Progenitor cell of endocrine pancreas (in vitro differentiated cells): Measurements from ENCODE around the gene ZNF77. TPM values are rescaled to one million over a fixed set of nuclear protein-coding genes. Genes with fewer than 3 reads are reported as not detected.
A peak's percentile ranks its signal among the peaks of the same experiment; 100 is the strongest.

Source experiments
- DNase-seq: peaks from one replicate; pipeline ENCODE4 v3.0.0; 2021; ENCODE audit warnings: low spot score; ENCODE audit not compliant: unreplicated experiment
- H3K27ac Mint-ChIP-seq: 2 replicates; pipeline ENCODE4 v1.8.0; 2021; ENCODE audit warnings: mild to moderate bottlenecking, moderate library complexity, mixed read lengths
- H3K27me3 Mint-ChIP-seq: 2 replicates; pipeline ENCODE4 v1.8.0; 2021; ENCODE audit warnings: mixed read lengths
- H3K36me3 Mint-ChIP-seq: 2 replicates; pipeline ENCODE4 v1.8.0; 2022; ENCODE audit warnings: mixed read lengths; ENCODE audit not compliant: insufficient read depth
- H3K4me1 Mint-ChIP-seq: 2 replicates; pipeline ENCODE4 v1.8.0; 2021; ENCODE audit warnings: low read depth, mixed read lengths
- H3K4me3 Mint-ChIP-seq: 2 replicates; pipeline ENCODE4 v1.8.0; 2021; ENCODE audit warnings: low read depth, mild to moderate bottlenecking, moderate library complexity, mixed read lengths
- H3K9me3 Mint-ChIP-seq: 2 replicates; pipeline ENCODE4 v1.8.0; 2021; ENCODE audit warnings: low read depth, mixed read lengths
- total RNA-seq: library from RNA; stranded (reverse); gene quantifications from 2 replicates; pipeline ENCODE4 v1.2.1, GENCODE V29; 2021
- TF ChIP-seq, protein P1 (sequence below): fragments of 200-600 bp; sonication (generic); IDR thresholded peaks from one replicate; pipeline ENCODE4 v1.5.0; 2021; ENCODE audit warnings: antibody characterized with exemption, mild to moderate bottlenecking; ENCODE audit not compliant: unreplicated experiment

The ZNF77 gene
- total RNA-seq, 1 donor from 2014 or later: 6.3 TPM

DNA sequence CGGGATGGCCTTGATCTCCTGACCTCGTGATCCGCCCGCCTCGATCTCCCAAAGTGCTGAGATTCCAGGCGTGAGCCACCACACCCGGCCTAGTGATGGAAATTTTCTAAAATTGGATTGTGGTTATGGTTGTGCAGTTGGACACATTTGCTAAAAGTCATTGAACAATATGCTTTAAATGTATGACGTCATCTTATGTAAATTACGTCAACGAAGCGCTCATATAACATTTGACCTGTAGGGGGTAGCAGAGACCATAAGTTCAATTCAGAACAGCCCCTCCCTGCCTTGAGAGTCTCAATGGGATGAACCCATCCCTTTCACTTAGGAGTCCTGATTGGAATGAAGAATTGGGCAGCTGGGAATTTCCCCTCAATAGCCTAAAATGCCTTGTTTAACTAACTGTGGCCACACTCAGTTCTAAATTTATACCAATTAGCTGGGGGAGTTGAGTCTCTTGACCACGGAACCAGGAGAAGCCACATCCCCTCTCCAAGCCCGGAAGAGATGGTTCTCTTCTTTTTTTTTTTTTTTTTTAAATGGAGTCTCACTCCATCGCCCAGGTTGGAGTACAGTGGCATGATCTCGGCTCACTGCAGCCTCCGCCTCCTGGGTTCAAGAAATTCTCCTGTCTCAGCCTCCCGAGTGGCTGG lies 17.4 kb upstream of the ZNF77 start:
- Mint-ChIP-seq H3K9me3 (no peaks in the 10 kb centered on the region), H3K27ac (peak overlapping the region; percentile 92), H3K27me3 (no peaks in the 10 kb centered on the region), H3K36me3 (no peaks in the 10 kb centered on the region), H3K4me1 (peaks cover 3% of the 10 kb centered on the region), H3K4me3 (no peak overlapping the region)
- TF ChIP-seq, protein P1, sequence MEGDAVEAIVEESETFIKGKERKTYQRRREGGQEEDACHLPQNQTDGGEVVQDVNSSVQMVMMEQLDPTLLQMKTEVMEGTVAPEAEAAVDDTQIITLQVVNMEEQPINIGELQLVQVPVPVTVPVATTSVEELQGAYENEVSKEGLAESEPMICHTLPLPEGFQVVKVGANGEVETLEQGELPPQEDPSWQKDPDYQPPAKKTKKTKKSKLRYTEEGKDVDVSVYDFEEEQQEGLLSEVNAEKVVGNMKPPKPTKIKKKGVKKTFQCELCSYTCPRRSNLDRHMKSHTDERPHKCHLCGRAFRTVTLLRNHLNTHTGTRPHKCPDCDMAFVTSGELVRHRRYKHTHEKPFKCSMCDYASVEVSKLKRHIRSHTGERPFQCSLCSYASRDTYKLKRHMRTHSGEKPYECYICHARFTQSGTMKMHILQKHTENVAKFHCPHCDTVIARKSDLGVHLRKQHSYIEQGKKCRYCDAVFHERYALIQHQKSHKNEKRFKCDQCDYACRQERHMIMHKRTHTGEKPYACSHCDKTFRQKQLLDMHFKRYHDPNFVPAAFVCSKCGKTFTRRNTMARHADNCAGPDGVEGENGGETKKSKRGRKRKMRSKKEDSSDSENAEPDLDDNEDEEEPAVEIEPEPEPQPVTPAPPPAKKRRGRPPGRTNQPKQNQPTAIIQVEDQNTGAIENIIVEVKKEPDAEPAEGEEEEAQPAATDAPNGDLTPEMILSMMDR: peak; percentile 77
- DNase-seq: peak; percentile 37

DNA sequence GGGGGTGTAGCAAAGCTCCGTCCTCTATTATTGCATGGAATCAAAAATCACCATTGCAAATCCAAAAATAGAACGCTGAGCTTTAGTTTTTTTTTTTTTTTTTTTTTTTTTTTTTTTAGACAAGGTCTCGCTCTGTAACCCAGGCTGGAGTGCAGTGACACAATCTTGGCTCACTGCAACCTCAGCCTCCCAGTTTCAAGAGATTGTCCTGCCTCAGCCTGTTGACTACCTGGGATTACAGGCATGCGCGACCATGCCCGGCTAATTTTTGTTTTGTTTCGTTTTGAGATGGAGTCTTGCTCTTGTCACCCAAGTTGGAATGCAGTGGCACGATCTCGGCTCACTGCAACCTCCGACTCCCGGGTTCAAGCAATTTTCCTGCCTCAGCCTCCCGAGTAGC lies 15.3 kb upstream of the ZNF77 start:
- Mint-ChIP-seq H3K4me1 (peaks cover 3% of the 10 kb centered on the region), H3K27me3 (no peaks in the 10 kb centered on the region), H3K36me3 (no peaks in the 10 kb centered on the region), H3K27ac (peak overlapping the region; percentile 80), H3K9me3 (no peaks in the 10 kb centered on the region), H3K4me3 (no peak overlapping the region)
- TF ChIP-seq, protein P1: no peak
- DNase-seq: no peak

DNA sequence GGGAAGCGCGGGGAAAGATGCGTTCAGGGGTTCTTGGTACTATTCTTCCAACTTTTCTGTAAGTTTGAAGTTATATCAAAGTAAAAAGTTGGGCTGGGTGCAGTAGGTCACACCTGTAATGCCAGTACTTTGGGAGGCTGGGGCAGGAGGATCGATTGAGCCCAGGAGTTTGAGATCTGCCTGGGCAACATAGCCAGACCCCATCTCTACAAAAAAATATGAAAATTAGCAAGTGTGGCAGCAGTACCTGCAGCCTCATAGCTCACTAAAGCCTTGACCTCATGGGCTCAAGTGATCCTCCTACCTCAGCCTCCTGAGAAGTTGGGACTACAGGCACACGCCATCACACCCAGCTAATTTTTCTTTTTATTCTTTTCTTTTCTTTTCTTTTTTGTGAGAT lies 12.4 kb upstream of the ZNF77 start:
- peaks cover 14% of the 10 kb centered on the region for H3K4me1 Mint-ChIP-seq
- H3K9me3 Mint-ChIP-seq: no peaks in the 10 kb centered on the region
- H3K4me3 Mint-ChIP-seq: no peak overlapping the region
- H3K27ac Mint-ChIP-seq: peak overlapping the region; percentile 62
- TF ChIP-seq, protein P1: no peak
- DNase-seq: no peak
- H3K36me3 Mint-ChIP-seq: no peaks in the 10 kb centered on the region
- H3K27me3 Mint-ChIP-seq: no peaks in the 10 kb centered on the region

DNA sequence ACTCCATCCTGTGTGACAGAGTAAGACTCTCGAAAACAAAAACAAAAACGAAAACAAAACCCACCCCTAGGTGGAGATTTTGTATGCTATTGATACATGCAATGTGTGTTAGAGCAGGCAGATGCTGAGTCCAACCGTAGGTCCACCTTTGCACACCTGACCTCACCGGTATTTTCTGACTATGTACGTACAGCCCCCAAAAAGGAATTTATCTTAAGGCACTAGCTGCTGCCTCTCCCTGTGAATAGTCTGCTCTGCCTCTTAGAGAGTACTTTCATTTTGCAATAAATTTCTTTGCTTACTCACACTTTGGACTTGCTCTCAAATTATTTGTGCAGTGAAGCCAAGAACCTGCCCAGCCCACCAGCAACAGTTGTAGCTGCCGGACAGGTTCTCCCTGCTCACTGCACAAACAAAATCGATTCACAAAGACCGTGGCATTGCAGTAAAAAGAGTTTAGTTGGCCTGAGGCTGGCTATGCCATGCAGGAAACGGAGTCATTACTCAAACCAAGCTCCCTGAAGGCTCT lies 8.2 kb upstream of the ZNF77 start:
- TF ChIP-seq, protein P1: peak; percentile 47
- H3K27me3 Mint-ChIP-seq: no peaks in the 10 kb centered on the region
- peak; percentile 45 for DNase-seq
- peaks cover 34% of the 10 kb centered on the region for H3K4me1 Mint-ChIP-seq
- H3K9me3 Mint-ChIP-seq: peaks cover 3% of the 10 kb centered on the region
- peaks cover 4% of the 10 kb centered on the region for H3K36me3 Mint-ChIP-seq
- H3K27ac Mint-ChIP-seq: peak overlapping the region; percentile 99
- H3K4me3 Mint-ChIP-seq: peak overlapping the region; percentile 62

DNA sequence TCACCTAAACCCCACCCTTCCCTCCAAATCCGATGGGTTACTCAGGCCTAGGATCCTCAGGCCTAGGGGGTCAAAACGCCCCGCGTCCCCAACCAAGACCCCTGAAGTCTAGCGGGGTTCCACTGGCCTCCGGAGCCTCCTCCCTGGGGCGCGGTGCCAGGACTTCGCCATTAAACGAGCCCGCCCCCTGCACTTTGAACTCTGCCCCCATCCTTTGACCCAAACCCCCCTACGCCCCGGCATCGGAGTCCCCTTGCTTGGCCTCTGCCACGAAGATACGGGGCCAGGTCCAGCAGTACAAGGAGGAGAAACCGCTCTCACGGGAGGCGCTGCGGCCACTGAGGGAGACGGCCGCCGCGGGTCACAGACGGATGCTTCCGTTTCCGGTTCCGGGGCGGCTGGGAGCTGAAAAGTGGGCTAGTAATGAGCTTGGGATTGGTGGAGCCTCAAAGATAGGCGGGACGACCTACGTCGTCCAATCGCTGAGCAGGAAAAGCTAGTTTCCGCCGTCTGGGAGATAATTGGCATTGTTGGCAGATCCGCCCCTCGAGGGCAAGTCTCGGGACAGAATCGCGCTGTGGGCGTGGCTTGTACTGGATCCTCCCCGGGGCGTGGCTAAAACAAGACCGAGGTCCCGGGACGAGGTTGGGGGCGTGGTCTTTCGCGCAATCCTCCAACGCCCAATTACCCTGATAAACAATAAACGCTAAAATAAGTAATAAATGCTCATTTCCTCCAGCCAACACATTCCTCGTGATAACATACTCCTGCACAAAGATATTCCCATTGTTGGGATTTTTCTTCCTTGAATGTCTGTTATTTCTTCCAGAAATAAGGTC lies 5.7 kb upstream of the ZNF77 start:
- peak overlapping the region; percentile 96 for H3K27ac Mint-ChIP-seq
- TF ChIP-seq, protein P1: no peak

More for the DNA sequence above, 5.7 kb upstream of the ZNF77 start:
- peak overlapping the region; percentile 98 for H3K4me3 Mint-ChIP-seq
- peak; percentile 100 for DNase-seq
- H3K9me3 Mint-ChIP-seq: peaks cover 11% of the 10 kb centered on the region
- peaks cover 39% of the 10 kb centered on the region for H3K4me1 Mint-ChIP-seq
- peaks cover 11% of the 10 kb centered on the region for H3K36me3 Mint-ChIP-seq
- no peaks in the 10 kb centered on the region for H3K27me3 Mint-ChIP-seq
